Hippocampal formation (tissue), 2 donors: Measurements from ENCODE around the gene MAMDC4.

Source experiments
- DNase-seq, 2 donors: peaks; one replicate each; lab custom pipeline; 2025; lab: John Stamatoyannopoulos, UW

Gene MAMDC4

GRCh38 chr9:136890661-136891060 is 38.5 kb downstream of the MAMDC4 start:
- DNase-seq = no peak

- no peak for DNase-seq
Observed at GRCh38 chr9:136896027-136896426, 43.9 kb downstream of the MAMDC4 start.

- DNase-seq = no peak
Observed at GRCh38 chr9:136898483-136899100, 46.4 kb downstream of the MAMDC4 start.

GRCh38 chr9:136899196-136899595 is 47.0 kb downstream of the MAMDC4 start:
- no peak for DNase-seq

DNA sequence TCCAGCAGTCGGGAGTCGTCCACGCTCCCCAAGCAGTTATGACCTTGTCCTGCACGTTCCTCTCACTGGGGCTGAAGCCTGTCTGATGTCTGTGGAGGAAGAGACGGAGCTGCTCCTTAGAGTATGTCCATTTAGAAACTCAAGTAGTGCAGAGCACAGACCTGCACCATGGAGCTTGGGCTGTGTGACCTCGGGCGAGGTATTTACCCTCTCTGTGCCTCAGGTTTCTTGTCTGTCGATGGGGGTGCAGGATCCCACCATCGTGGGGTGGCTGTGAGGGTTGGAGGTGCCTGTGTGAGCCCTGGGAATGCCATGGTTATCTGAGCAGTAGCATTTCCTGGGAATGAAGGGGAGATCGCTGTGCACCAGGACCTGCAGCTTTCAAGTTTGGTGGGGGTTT is 48.4 kb downstream of the MAMDC4 start:
- DNase-seq = no peak

DNA sequence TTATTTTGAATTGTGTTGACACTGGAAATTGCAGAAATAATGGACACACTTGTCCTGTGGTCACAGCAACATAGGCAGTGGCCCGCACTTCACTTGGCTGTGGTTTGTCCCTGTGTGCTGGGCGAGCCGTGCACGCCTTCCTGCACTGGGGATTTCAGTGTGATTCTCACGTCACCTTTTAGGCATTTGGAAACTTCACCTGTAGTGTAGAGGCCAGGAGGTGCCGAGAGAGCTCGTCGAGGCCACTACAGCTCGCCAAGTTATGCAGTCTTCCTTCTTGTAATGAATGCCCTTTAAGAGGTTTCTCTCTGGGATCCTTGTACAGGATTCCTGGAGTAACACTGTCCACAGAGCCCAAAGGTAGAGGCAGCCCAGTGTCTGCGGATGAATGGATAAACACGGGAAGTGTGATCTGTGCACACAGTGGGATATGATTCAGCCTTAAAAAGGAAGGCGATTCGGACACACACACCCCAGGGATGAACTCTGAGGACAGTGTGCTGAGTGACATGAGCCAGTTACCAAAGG is 48.9 kb downstream of the MAMDC4 start:
- DNase-seq = no peak

DNA sequence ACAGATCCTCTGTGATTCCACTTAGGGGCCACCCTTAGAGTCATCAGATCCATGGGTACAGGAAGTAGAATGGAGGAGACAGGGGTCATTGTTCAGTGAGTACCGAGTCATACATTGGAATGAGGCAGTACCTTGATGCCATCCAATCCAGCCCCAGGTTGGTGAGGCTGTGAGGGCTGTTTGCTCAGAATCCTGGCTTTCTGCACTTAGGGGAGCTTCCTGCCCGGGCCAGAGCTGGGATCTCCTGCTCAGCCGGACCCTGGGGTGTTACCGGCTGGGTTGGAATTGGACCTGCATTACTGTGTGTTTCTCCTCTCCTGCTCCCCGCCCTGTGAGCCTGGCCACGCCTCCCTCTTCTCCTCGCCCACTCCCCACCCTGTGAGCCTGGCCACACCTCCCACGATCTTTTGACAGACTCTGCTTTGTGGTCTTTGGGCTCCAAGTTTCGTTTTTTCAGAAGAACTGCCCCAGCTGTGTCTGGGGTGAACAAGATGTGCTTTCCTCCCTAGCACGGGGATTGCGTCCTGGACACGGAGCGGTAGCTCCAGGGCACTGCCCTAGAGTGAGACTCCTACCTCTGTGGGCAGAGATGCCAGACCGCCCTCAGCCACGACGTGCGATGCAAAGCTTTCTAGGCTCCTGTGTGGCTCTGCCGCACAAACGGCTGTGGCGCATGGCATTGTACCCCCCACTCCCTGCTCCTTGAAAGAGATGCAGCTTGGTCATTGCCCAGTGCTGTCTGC is 49.5 kb downstream of the MAMDC4 start:
- DNase-seq = no peak

DNA sequence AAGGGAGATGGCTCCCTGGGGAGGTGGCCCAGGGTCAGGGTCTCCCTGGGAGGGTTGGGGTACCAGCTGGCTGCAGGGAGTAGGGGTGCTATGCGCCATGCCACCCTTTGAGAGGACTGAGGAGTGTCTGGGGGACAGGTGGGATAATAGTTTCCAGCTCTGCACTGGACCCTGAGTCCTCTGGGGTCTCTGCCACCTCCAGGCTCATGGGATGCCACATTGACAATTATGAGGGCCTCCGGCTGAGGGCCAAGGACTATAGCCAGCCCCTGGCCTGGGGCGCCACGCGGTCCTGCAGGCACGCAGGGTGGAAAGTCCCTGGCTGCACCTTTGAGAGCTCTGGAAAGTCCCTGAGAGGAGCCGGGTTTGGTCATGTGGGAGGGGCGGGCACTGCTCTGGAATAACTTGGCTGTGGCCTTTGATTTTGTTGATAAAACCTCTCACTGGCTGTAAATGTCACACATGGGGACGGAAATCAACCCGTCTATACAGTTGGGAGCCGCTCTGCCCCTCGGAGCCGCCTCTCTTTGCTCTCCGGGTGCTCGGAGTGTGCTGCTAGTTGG is 50.2 kb downstream of the MAMDC4 start:
- no peak for DNase-seq

DNA sequence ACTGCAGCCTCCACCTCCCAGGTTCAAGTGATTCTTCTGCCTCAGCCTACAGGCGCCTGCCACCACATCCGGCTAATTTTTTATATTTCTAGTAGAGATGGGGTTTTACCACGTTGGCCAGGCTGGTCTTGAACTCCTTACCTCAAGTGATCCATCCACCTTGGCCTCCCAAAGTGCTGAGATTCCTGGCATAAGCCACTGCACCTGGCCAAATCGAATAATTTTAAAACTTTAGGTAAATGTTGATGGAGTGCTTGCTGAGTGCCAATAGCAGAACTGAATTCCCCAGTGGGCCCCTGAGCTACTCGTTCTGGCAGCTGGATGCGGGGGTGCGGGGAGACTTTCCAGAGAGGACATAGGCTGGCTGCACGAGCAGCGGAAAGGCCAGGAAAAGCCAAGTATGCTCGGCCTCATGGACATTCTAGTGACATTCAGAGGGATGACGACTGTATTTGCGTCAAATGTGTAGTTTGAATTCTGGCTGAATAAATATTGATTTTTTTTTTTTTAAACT is 51.0 kb downstream of the MAMDC4 start:
- no peak for DNase-seq

DNA sequence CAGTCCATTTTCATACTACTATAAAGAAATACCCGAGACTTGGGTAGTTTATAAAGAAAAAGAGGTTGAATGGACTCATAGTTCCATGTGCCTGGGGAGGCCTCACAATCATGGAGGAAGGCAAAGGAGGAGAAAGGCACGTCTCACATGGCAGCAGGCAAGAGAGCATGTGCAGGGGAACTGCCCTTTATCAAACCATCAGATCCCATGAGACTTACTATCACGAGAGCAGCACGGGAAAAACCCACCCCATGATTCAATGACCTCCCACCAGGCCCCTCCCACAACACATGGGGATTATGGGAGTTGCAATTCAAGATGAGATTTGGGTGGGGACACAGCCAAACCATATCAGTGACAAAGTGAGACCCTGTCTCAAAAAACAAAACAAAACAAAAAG is 54.1 kb downstream of the MAMDC4 start:
- no peak for DNase-seq

DNA sequence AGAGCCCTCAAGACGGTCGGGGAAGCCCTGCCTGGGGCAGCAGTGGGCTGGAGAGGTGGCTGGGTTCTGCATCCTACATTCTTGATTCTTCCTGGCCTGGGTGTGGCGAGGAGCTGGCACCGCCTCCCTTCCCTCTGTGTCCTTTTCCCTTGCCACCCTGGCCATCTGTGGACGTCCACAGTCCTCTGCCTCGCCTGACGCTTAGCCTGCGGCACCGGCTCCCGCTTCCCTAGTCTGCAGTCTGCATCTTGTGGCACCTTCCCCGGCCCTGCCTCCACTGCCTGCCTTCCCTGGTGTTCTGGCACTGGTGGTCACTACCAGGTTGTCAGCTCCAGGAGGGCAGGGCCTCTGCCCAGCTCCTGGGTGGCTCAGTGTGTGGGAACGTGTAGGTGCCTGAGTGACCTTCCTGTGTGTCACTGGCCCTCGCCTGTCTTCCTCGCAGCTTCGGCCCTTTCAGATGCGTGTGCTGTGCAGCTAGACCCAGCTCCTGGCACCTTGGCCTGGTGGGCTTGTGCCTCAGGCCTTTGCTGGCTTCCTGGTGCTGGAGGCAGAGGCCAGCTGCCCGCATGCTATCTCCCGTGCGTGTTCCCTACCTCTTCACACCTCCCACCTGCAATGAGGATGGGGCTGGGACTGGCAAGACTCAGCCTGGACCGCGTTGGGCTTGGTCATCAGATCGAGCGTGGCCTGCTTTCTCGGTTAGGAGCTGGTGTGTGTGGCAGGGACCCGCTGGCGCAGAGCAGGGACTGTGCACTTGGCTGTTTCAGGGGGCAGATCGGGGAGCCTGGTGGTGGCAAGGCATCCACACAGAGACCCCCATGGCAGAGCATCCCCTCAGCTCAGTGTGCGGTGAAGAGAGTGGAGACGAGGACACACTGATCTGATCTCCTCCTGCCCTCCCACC is 55.1 kb downstream of the MAMDC4 start:
- DNase-seq = no peak
